Stimulated activated CD4-positive, alpha-beta T cell treated with anti-CD3 and anti-CD28 coated beads, Interleukin-2, amount 100 ng/mL, for 4 hours (primary cell): ENCODE data around the gene ADCK2.
"Not testable (repeated sequence)": the region's sequence is repeated elsewhere in the genome, so short reads cannot be mapped to it uniquely, and the experiment has no call there.

Experiments
- DNase-seq: peaks from one replicate; pipeline ENCODE4 v3.0.0-alpha.2; 2020; ENCODE audit warnings: low read depth

Gene ADCK2

DNA sequence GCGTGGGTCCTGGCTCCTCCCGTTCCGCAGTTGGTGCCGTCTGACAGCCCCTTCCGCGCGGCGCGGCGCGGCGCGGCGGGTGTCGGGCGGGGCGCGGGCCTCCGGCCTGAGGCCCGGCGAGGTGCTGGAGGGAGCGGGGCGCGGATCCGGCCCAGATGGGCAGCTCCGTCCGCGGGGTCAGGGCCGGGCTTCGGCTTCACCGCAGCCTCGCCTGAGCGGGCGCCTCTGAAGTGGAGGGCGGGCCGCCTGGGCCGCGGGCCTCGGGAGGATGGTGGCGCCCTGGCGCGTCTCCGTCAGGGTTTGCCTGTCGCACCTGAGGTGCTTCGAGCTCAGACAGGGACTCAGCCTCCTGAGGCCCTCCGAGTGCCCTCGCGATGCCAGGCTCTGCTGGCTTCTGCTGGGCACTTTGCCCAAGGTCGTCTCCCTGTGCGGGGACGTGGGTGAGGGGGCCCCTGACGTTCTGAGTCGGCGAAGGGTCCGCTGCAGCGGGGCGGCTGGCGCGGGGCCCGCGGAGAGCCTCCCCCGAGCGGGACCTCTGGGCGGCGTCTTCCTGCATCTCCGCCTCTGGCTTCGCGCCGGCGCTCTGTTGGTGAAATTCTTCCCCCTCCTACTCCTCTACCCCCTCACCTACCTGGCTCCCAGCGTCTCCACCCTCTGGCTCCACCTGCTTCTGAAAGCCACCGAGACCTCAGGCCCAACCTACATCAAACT is 473 bp downstream of the ADCK2 start:
- peak; percentile 55 for DNase-seq

GRCh38 chr7:140673774-140674155 is 1.0 kb downstream of the ADCK2 start:
- DNase-seq, result no peak

- DNase-seq, result no peak
Observed at GRCh38 chr7:140674356-140674800, 1.6 kb downstream of the ADCK2 start.

- DNase-seq, result no peak
Observed at GRCh38 chr7:140674899-140675701, 2.4 kb downstream of the ADCK2 start.

GRCh38 chr7:140675726-140676125 is 3.0 kb downstream of the ADCK2 start:
- DNase-seq, result no peak

DNA sequence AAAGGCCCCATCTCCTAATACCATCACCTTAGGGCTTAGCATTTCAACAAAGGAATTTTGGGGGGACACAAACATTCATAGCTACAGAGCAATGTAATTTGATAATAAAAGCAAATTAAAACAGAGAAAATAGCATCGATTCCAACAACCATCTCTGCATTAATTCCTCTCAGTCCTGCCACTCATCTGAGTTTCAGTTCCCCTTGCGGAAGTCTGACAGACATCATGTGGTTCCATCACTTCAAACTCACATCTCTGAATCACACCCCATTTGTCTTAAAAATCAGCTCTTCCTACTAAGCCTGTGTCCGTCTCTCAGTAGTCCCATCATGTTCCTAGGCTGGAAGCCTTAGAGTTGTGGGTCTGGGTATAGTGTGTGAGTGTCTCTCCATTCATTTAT is 3.6 kb downstream of the ADCK2 start:
- DNase-seq, result no peak

GRCh38 chr7:140676956-140677355 is 4.2 kb downstream of the ADCK2 start:
- not testable (repeated sequence) for DNase-seq

GRCh38 chr7:140677496-140677895 is 4.8 kb downstream of the ADCK2 start:
- DNase-seq, result no peak

- no peak for DNase-seq
Observed at GRCh38 chr7:140678081-140678815, 5.5 kb downstream of the ADCK2 start.

DNA sequence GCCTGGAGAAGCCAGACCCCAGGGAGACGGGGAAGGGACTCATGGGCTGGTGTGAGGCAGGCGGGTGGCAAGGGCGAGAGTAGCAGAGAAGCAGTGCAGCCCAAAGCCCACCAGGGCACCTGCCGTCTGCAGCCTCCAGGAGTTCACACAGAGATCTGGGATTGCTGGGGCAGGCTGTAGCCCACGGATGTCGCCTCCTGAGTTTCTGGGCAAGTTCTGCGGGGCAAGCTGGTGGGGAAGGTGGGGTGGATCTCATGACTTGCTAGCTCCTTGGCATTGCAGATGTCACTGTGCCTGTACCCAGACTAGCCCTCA is 6.0 kb downstream of the ADCK2 start:
- no peak for DNase-seq

- no peak for DNase-seq
Observed at GRCh38 chr7:140679186-140679585, 6.4 kb downstream of the ADCK2 start.

DNA sequence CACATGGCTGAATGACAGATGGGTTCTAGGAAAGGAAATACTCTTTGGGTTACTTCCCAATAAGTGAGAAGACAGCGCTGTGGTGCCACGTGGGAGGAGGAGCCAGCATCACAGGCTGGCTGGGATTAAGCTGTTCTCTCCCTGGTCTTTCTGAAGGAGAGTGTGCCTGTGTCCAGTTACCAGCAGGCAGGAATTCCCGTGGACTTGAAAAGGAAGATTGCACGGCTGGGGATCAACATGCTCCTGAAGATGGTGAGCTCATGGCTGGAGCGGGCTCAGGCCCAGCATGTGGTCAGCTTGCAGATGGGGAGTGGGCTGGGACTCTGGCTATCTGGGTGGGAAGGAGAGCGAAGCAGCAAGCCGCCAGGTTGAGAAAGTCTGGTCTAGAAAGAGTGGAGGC is 8.1 kb downstream of the ADCK2 start:
- DNase-seq, result no peak

- DNase-seq, result no peak
Observed at GRCh38 chr7:140681766-140682165, 9.0 kb downstream of the ADCK2 start.

GRCh38 chr7:140683657-140684056 is 10.9 kb downstream of the ADCK2 start:
- DNase-seq, result no peak

DNA sequence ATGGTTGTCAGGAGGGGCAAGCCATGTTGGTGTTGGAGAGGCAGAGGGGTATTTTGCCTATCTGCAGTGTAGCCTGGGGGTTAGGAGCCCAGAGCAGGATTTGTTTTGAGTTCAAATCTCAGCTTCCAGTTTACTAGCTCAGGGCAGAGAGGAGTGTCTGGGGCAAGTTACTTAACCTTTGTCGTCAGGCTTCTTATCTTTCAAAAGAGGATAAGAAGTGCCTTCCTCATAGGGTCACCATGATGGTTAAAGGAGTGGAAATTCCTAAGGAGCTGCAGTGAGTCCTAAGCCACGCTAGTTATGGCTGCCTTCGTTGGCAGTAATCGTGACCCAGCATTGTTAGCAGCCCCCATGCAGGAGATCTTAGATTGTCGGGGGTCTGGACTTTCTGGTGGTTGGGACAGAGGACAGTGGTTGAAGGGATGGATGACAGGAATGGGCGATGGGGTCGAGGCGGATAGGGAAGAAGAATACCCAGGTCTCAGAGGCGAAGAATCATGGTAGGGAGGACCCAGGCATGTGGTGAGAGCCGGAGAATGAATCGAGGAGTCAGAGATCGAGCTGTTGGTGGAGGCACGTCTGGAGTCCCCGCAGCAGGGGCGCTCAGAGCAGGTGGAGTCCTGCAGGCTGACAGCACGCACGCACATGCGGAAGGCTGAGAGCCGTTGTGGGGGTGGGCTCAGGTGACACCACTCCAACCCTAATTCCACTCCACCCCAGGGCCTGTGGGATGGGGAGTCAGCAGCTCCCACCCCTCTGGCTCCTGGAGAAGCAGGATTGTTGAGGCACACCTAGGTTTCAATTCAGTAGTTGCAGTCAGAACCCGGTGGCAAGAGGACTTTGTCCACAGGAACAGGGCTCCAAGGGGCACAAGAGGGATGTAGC is 11.6 kb downstream of the ADCK2 start:
- DNase-seq, result no peak

DNA sequence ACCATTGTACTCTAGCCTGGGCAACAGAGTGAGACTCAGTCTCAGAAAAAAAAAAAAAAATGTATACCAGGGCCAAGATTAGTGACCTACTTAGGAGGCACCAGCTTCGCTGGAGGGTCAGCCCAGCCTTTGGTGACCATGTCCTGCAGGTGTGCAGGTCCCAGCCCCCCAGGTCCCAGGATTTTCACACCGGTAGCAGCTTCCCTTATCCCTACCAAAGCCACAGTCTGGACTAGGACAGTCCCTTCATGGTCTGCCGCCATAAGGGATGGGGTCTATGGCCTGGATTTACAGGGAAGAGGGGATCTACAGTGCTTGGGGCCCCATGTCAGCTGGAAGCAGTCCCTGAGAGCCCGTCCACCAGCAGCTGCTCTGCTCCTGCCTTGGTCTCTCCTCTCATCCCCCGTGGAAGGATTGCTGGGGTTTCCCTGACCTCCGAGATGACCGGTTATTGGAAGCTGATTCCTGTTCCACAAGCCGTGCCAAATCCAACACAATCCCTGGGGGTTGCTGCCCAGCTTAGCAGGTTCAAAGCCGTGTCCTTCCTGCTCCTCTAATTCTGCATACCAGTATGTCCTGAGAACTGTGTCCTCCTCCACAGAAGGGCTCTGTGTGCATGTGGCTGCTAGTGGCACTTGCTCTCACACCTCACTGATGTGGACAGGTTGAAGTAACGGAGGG is 12.8 kb downstream of the ADCK2 start:
- DNase-seq, result no peak

DNA sequence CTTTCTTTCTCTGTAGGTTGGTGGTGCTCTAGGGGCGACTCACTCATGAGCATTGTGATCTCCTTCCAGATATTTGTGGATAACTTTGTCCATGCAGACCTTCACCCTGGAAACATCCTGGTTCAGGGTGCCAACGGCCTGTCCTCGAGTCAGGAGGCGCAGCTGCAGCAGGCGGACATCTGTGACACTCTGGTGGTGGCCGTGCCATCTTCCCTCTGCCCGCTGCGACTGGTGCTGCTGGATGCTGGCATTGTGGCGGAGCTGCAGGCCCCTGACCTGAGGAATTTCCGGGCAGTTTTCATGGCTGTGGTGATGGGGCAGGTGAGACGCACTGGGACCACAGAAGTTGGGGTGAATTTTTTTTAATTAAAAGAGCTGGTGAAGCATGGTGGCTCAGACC is 14.2 kb downstream of the ADCK2 start:
- DNase-seq, result no peak

DNA sequence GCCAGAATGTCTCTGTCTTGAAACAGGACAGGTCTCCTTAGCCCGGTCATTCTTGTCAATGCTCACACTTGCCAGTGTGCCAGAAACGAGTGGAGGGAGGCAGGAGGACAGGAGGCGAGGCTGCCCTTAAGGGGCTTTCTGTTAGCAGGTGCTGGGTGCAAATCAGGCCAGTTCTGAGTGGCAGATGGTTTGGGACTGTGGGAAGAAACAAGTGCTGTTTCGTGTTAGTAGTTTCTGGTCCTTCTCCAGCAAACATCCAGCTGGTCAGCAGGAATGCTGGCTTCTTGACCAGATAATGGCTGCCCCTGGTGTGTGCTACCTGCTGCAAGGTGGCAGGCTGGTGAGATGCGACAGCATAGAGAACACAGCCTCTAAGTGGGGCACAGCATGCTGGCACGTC is 15.6 kb downstream of the ADCK2 start:
- DNase-seq, result no peak

- DNase-seq, result no peak
Observed at GRCh38 chr7:140689199-140690152, 16.7 kb downstream of the ADCK2 start.

DNA sequence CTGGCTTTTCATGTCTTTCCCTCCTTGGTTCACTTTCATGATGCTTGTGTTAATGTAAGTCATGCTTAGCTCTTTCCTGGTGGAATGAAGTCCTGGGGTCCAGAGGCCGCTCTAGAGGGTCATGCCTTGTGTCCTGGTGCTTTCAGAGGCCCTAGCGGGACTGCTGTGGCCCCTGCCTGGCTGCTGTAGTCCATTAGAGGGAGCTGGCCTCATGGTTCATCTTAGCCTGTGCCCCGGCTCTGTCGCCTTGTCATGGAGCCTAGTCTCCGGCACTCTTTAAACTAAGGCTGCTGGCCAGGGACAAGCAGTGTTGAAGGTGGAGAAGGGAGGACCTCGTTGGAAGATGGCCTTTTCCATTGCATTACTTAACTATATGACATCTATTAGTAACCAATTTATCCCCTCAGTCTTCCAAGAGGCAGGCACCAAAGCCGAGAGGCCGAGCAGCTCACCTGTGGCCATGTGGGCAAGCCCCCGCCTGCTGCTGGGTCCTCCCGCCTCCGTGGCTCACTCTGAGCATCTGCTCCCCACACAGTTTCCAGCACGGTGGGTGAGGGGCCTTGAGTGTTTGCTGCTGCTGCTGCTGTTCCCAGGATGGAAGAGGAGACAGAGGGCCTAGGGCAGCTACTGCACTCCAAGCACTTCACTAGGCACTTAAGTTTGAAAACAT is 18.8 kb downstream of the ADCK2 start:
- DNase-seq, result no peak
